ENCODE results near the gene TRIM9. TPM values are rescaled to one million over a fixed set of nuclear protein-coding genes. Genes with fewer than 3 reads are reported as not detected.

TRIM9 gene
- total RNA-seq, 1 donor from 2014 or later, result 0.16 TPM

- intact Hi-C loops (cut with micrococcal nuclease), result no loop called here
Observed at GRCh38 chr14:50967103-50967502, 127.8 kb downstream of the TRIM9 start.

- intact Hi-C loops (cut with micrococcal nuclease), result no loop called here
Observed at GRCh38 chr14:50964683-50965390, 130.1 kb downstream of the TRIM9 start.

- intact Hi-C loops (cut with micrococcal nuclease), result no loop called here
Observed at GRCh38 chr14:50963919-50964318, 131.0 kb downstream of the TRIM9 start.

GRCh38 chr14:50961605-50962221 lies 133.2 kb downstream of the TRIM9 start:
- intact Hi-C loops (cut with micrococcal nuclease), result no loop called here

GRCh38 chr14:50957296-50957695 lies 137.6 kb downstream of the TRIM9 start:
- intact Hi-C loops (cut with micrococcal nuclease), result loop anchor here (10.0 kb wide), 1 partner anchor 828 kb away; no protein-coding TSS in a partner anchor

DNA sequence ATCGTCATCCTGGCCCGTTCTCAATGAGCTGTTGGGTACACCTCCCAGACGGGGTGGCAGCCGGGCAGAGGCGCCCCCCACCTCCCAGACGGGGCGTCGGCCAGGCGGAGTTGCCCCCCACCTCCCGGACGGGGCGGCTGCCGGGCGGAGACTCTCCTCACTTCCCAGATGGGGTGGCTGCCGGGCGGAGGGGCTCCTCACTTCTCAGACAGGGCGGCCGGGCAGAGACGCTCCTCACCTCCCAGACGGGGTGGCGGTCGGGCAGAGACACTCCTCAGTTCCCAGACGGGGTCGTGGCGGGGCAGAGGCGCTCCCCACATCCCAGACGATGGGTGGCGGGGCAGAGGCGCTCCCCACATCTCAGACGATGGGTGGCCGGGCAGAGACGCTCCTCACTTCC lies 138.5 kb downstream of the TRIM9 start:
- intact Hi-C loops (cut with micrococcal nuclease), result loop anchor here (10.0 kb wide), 1 partner anchor 828 kb away; no protein-coding TSS in a partner anchor

DNA sequence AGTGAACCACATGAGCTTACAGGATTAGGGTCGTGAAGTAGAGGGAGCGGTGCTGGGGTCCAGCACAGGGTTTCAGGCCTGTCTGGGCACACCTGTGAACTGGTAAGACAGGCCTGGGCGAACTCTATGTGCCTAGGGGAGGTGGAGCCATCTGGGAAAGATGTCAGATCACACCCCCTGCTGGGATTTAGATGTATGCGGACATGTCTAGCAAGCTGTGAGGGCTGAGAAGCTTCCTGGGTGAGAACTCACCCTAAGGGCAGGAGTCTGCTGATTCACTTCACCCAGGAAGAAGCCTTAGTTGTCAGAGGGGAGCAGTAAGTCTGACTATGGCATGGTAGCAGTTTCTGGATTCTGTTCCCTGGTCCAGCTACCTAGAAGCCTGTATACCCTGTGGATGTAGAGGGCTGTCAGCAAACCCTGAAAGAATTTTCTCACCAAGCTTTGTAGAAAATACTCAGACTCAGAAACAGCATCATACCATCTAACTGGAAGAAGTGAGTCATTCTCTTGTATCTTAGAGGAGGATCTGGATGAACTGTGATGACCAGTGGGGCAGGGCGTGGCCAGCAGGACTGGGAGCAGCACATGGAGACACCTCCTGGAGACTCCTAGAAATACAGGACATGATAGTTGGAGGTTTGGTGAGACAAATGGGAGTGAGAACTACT lies 139.4 kb downstream of the TRIM9 start:
- intact Hi-C loops (cut with micrococcal nuclease), result loop anchor here (10.0 kb wide), 1 partner anchor 829 kb away; no protein-coding TSS in a partner anchor

DNA sequence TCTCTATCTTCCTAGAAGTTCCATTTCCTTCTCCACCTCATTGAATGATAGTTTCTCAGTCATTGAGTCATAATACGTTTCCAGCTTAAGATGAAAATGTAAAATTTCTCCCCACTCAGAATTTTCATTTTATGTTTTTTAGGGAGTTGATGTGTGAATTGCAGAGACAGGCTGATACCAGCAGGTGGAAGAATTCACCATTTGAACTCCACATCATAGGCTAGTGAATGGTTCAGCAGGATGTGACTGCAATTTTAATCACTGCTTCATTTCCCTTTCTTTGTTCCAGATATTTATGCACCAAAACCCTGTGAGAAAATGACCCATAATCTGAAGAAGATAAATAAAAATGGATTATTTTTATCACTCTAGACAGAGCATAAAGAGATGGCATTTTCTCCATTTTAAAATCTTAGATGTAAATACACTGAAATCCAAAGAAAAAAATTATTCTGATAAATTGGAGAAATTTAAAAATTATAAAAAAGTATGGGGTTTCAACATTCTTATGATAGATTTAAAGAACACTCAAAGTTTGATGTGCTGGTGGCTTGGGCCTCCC lies 140.0 kb downstream of the TRIM9 start:
- intact Hi-C loops (cut with micrococcal nuclease), result loop anchor here (10.0 kb wide), 1 partner anchor 830 kb away; no protein-coding TSS in a partner anchor

DNA sequence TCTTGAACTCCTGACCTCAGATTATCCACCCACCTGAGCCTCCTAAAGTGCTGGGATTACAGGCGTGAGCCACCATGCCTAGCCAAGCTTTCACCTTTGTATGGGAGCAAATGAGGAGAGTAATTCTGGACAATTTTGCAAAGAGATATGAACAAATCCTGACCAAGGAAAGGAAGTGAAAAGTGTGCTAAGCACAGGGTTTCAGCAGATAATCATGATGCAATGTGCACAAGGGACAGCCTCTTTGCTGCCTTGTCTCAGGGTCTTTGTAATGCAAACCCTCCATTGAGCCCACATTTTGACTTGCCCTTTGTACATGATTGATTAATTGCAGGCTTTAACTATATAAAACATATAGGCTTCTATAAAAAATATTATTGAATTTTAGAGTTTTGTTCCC lies 141.4 kb downstream of the TRIM9 start:
- intact Hi-C loops (cut with micrococcal nuclease), result loop anchor here (10.0 kb wide), 1 partner anchor 831 kb away; no protein-coding TSS in a partner anchor

DNA sequence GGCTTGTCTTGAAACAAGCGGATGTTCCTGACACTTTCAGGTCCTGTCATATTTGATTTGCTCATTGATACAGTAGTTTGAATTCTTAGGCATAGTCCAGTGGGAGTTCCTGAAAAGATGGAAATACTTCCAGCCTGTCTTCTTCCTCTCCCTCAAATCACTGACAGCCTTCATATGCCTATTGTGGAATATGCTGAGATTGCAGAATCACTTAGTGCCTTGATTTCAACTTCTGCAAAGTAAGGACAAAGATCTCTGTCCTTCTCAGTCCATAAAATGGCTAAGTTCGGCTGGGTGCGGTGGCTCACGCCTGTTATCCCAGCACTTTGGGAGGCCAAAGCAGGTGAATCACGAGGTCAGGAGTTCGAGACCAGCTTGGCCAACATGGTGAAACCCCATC lies 143.9 kb downstream of the TRIM9 start:
- intact Hi-C loops (cut with micrococcal nuclease), result loop anchor here (10.0 kb wide), 1 partner anchor 834 kb away; no protein-coding TSS in a partner anchor

- intact Hi-C loops (cut with micrococcal nuclease), result loop anchor here (10.0 kb wide), 2 partner anchors 147 to 287 kb away; partner anchors contain the start of gene TRIM9
Observed at GRCh38 chr14:50948205-50948604, 146.7 kb downstream of the TRIM9 start.

GRCh38 chr14:50947446-50947845 lies 147.5 kb downstream of the TRIM9 start:
- intact Hi-C loops (cut with micrococcal nuclease), result loop anchor here (10.0 kb wide), 2 partner anchors 147 to 287 kb away; partner anchors contain the start of gene TRIM9

GRCh38 chr14:50946234-50946935 lies 148.5 kb downstream of the TRIM9 start:
- intact Hi-C loops (cut with micrococcal nuclease), result loop anchor here (10.0 kb wide), 2 partner anchors 148 to 288 kb away; partner anchors contain the start of gene TRIM9

DNA sequence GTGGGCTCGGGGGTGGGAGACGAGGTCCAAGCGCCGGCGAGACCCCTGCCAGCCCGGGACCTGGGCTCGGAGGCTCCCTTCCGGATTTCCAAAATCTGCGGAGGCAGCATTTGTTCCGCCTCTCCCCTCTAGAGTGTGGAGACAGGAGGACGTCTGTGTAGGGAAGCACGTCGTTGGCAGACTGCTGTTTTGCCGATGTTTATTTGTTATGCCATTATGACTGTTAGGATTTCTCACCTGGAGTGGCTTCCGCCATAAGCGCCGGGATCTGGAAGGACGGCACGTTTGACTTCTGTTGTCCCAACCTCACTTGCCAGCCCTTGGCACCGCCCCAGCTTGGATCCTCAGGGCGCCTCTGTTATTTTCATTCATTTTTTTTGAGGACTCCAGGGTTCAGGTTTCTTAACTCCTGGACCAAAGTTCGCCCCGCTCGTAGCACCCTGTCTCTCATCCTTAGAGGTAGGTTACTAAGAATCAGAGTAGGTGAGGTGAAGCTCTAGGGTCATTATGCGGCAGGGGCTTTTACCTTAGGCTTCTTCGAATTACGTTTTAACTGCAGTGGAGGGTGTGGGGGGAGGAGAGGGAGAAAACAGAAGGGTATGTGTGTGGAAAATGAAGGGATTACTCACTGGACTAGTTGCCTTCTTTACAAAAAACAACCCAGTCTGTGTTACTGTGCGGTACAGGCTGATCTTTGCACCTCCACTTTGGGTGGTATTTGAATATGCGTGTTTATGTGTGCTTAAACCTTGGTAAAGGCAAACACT lies 150.1 kb downstream of the TRIM9 start:
- intact Hi-C loops (cut with micrococcal nuclease), result loop anchor here (10.0 kb wide), 2 partner anchors 150 to 290 kb away; partner anchors contain the start of gene TRIM9

DNA sequence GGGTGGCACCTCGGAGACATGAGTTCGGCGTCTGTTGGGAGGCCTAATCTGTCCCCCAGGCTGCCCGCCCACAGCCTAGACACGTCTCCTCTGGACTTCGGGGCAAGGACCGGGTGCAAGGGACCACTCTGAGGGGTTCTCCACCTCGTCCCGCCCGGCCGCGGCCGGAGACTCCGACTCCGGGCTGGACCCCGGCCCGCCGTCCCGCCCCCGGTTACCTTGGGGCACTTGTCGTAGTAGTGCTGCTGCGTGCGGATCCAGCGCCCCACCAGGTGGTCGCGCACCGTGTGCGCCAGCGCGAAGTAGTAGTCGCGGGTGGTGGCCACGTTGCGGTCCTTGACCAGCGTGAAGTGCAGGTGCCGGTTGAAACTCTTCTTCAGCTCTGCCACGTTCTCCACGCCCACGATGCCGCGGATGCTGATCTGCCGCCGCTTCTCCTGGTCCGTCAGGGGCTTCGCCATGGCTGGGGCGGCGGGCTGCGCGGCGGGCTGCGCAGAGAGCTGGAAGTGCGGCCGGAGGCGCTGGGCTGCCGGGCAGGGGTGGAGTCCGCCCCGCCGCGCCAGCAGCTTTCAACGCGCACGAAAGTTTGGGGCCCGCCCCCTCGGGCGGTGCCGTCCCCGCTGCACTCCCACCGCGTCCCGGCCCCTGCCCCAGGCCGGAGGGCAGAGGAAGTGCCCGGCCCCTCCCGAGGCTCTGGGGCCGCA lies 150.8 kb downstream of the TRIM9 start, which contains the start of gene PYGL:
Gene PYGL, minus strand, starts transcription at position 541 of the 704 bp plus-strand sequence. Its CDS starts 80 bp downstream, at position 461.
- intact Hi-C loops (cut with micrococcal nuclease), result loop anchor here (10.0 kb wide), 2 partner anchors 151 to 291 kb away; partner anchors contain the start of gene TRIM9

- intact Hi-C loops (cut with micrococcal nuclease), result loop anchor here (10.0 kb wide), 2 partner anchors 151 to 291 kb away; partner anchors contain the start of gene TRIM9
Observed at GRCh38 chr14:50943261-50943942, 151.5 kb downstream of the TRIM9 start.

DNA sequence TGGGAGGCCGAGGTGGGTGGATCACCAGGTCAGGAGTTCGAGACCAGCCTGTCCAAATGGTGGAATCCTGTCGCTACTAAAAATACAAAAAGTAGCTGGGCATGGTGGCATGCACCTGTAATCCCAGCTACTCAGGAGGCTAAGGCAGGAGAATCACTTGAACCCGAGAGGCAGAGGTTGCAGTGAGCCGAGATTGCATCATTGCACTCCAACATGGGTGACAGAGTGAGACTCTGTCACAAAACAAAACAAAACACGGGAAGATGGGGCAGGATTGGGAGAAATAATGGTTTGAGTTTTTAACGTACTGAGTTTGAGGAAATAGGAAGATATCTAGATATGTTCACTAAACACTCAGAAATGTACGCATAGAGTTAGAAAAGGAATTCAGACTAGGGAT lies 153.3 kb downstream of the TRIM9 start:
- intact Hi-C loops (cut with micrococcal nuclease), result loop anchor here (10.0 kb wide), 2 partner anchors 153 to 293 kb away; partner anchors contain the start of gene TRIM9

- intact Hi-C loops (cut with micrococcal nuclease), result loop anchor here (10.0 kb wide), 2 partner anchors 154 to 294 kb away; partner anchors contain the start of gene TRIM9
Observed at GRCh38 chr14:50941151-50941550, 153.8 kb downstream of the TRIM9 start.

Data from T-helper 2 cell treated with Interferon-gamma antibody and Interleukin-4, amounts not matched to agents 100 ng/mL and 5 ng/mL, for 36 hours (primary cell).